Fibroblast of lung (primary cell): Measurements from ENCODE around the gene SCN8A. TPM values are rescaled to one million over a fixed set of nuclear protein-coding genes. Genes with fewer than 3 reads are reported as not detected.

ENCODE experiments used
- DNase-seq, 2 donors: peaks; one replicate each; pipeline versions ENCODE4 v3.0.0 to v3.0.0-alpha.2; 2010; ENCODE audit warnings: low read depth in 2 of 2
- H2AFZ ChIP-seq: 2 replicates; pipeline ENCODE4 v1.5.1; 2012; ENCODE audit warnings: low read length, control low read depth, inconsistent platforms
- H3K27ac ChIP-seq: 2 replicates; pipeline ENCODE4 v1.5.1; 2011; ENCODE audit warnings: low read length, control low read depth; ENCODE audit not compliant: insufficient read depth
- H3K27me3 ChIP-seq: 2 replicates; pipeline ENCODE4 v1.5.1; 2011; ENCODE audit warnings: mild to moderate bottlenecking, low read length; ENCODE audit not compliant: control insufficient read depth, insufficient read depth
- H3K36me3 ChIP-seq: 2 replicates; pipeline ENCODE4 v1.5.1; 2011; ENCODE audit warnings: low read length; ENCODE audit not compliant: control insufficient read depth, insufficient read depth
- H3K4me1 ChIP-seq: 2 replicates; pipeline ENCODE4 v1.5.1; 2011; ENCODE audit warnings: low read length; ENCODE audit not compliant: control insufficient read depth, insufficient read depth; ENCODE audit errors: extremely low read depth
- H3K4me2 ChIP-seq: 2 replicates; pipeline ENCODE4 v1.5.1; 2011; ENCODE audit warnings: low read length, control low read depth; ENCODE audit not compliant: insufficient read depth; ENCODE audit errors: extremely low read depth
- H3K4me3 ChIP-seq, 4 experiments: fragments of 200-600 bp in 1 of 4; sonication (generic) in 1 of 4; replicated peaks in 1 of 4; 2 replicates each; pipeline ENCODE4 v1.5.1; 2011 to 2016; ENCODE audit warnings: low read length in 4 of 4, low read depth in 3 of 4, mild to moderate bottlenecking in 3 of 4, control low read depth in 2 of 4, inconsistent platforms in 1 of 4, mixed read lengths in 1 of 4; ENCODE audit not compliant: insufficient read depth in 1 of 4; ENCODE audit errors: control extremely low read depth in 1 of 4
- H3K79me2 ChIP-seq: 2 replicates; pipeline ENCODE4 v1.5.1; 2012; ENCODE audit warnings: mild to moderate bottlenecking, low read length, inconsistent platforms; ENCODE audit not compliant: control insufficient read depth, insufficient read depth
- H3K9ac ChIP-seq: 2 replicates; pipeline ENCODE4 v1.5.1; 2011; ENCODE audit warnings: mild to moderate bottlenecking, low read length, control low read depth; ENCODE audit not compliant: insufficient read depth
- H3K9me3 ChIP-seq: 2 replicates; pipeline ENCODE4 v1.5.1; 2012; ENCODE audit warnings: low read depth, low read length; ENCODE audit not compliant: control insufficient read depth, insufficient read depth
- H4K20me1 ChIP-seq: 2 replicates; pipeline ENCODE4 v1.5.1; 2011; ENCODE audit warnings: low read length; ENCODE audit not compliant: control insufficient read depth, insufficient read depth; ENCODE audit errors: extremely low read depth
- CTCF ChIP-seq, 2 donors: IDR thresholded peaks in 1 of 2; conservative IDR thresholded peaks in 1 of 2; 1 replicate in 1 of 2; 2 replicates in 1 of 2; pipeline ENCODE4 v1.5.1; 2011 to 2012; ENCODE audit warnings: low read length in 2 of 2, control low read depth in 1 of 2, inconsistent platforms in 1 of 2, low read depth in 1 of 2, mild to moderate bottlenecking in 1 of 2
- EZH2 ChIP-seq: IDR thresholded peaks from 2 replicates; pipeline ENCODE4 v1.5.1; 2012; ENCODE audit warnings: low read length, control low read depth, mild to moderate bottlenecking; ENCODE audit errors: missing control alignments
- polyA plus RNA-seq, 2 donors: library from polyadenylated mRNA; depleted of rRNA in 1 of 2; stranded (reverse) in 1 of 2; unstranded in 1 of 2; fragments of >200 nt; gene quantifications; 2 replicates each; pipeline ENCODE4 v1.2.1, GENCODE V29; 2011 to 2012; ENCODE audit warnings: missing spikeins in 1 of 2
- total RNA-seq: library from RNA; depleted of rRNA; stranded (reverse); fragments of >200 nt; gene quantifications from 2 replicates; pipeline ENCODE4 v1.2.1, GENCODE V29; 2014

The SCN8A gene
- total and polyA plus RNA-seq, 2 donors (not counting 1 experiment from before 2014, with no cell fraction given) = 12.8 to 27.2 TPM

DNA sequence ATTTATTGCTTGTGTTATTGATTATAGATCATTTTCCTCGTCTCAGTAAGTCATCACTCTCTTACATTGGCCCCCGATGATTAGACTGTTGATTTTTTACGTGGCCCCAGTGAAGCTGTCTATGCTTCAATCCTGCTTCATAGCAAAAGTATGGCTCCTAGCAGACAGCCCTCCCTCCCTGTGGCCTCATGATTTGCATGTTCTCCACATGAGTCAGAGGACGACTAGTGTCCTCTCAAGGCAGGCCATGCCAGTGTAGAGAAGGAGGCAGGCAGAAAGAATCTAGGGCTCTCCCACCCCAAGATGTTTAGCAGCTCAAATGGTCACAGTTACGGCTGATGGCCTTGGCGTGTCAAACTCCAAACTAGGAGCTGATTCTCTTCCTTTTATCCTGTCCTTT lies 197.8 kb downstream of the SCN8A start:
- Histone ChIP-seq H2AFZ (no peak overlapping the region), H3K36me3 (peaks cover 2% of the 10 kb centered on the region)
- peak; percentile 29 to 87 for DNase-seq

GRCh38 chr12:51792417-51792816 lies 201.4 kb downstream of the SCN8A start:
- H3K9ac ChIP-seq = no peak overlapping the region
- H3K9me3 ChIP-seq = no peaks in the 10 kb centered on the region
- no peak overlapping the region for H3K4me3 ChIP-seq
- no peak overlapping the region for H3K27ac ChIP-seq
- TF ChIP-seq EZH2 (no peak), CTCF (conservative IDR thresholded peaks at IDR 0.05 in 1 of 2, IDR thresholded peaks at IDR 0.05 in 1 of 2; ENCODE audit: low read depth in 1 of 2, low read length in 2 of 2) (no peak)
- H3K36me3 ChIP-seq = peaks cover 2% of the 10 kb centered on the region
- H3K4me2 ChIP-seq = no peak overlapping the region
- H3K4me1 ChIP-seq = peaks cover 10% of the 10 kb centered on the region
- no peaks in the 10 kb centered on the region for H4K20me1 ChIP-seq
- no peak for DNase-seq
- no peak overlapping the region for H2AFZ ChIP-seq
- H3K27me3 ChIP-seq = no peaks in the 10 kb centered on the region
- H3K79me2 ChIP-seq = no peaks in the 10 kb centered on the region

More for the DNA sequence above, 197.8 kb downstream of the SCN8A start:
- H3K79me2 ChIP-seq = no peaks in the 10 kb centered on the region
- H3K4me1 ChIP-seq = peaks cover 10% of the 10 kb centered on the region
- TF ChIP-seq EZH2 (no peak), CTCF (conservative IDR thresholded peaks at IDR 0.05 in 1 of 2, IDR thresholded peaks at IDR 0.05 in 1 of 2; ENCODE audit: low read depth in 1 of 2, low read length in 2 of 2) (no peak)
- no peak overlapping the region for H3K27ac ChIP-seq
- no peaks in the 10 kb centered on the region for H4K20me1 ChIP-seq
- H3K9ac ChIP-seq = no peak overlapping the region
- H3K4me3 ChIP-seq = no peak overlapping the region
- H3K27me3 ChIP-seq = no peaks in the 10 kb centered on the region
- no peaks in the 10 kb centered on the region for H3K9me3 ChIP-seq
- H3K4me2 ChIP-seq = no peak overlapping the region

DNA sequence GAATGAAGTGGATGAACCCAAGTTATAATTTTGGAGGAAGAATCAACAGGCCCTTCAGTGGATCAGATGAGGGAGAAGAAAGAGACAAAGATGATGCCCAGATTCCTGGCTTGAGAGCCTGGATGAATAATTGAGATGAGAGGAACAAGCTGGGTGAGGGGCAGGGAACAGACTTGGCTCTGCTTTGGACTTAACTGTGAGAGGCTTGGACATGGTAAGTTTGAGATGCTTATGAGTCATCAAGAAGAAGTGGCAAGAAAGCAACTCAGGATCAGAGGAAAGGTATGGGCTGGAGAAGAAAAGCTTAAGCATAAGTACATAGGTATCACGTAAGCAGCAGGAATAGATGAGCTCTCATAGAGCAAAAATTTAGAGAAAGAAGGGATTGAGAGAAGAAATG lies 202.2 kb downstream of the SCN8A start:
- TF ChIP-seq EZH2 (no peak), CTCF (conservative IDR thresholded peaks at IDR 0.05 in 1 of 2, IDR thresholded peaks at IDR 0.05 in 1 of 2; ENCODE audit: low read depth in 1 of 2, low read length in 2 of 2) (no peak)
- no peak overlapping the region for H3K9ac ChIP-seq
- no peak overlapping the region for H3K4me2 ChIP-seq
- no peaks in the 10 kb centered on the region for H3K27me3 ChIP-seq
- H4K20me1 ChIP-seq = no peaks in the 10 kb centered on the region
- H3K27ac ChIP-seq = no peak overlapping the region
- H3K36me3 ChIP-seq = peaks cover 2% of the 10 kb centered on the region
- H2AFZ ChIP-seq = no peak overlapping the region
- peak in 1 of 2 donors; percentile 84 for DNase-seq
- H3K79me2 ChIP-seq = no peaks in the 10 kb centered on the region
- no peak overlapping the region for H3K4me3 ChIP-seq
- H3K9me3 ChIP-seq = no peaks in the 10 kb centered on the region
- H3K4me1 ChIP-seq = peaks cover 9% of the 10 kb centered on the region
